Fibroblast of skin of left biceps (primary cell): Measurements from ENCODE around the gene MCF2L2.
"Not testable (repeated sequence)": the region's sequence is repeated elsewhere in the genome, so short reads cannot be mapped to it uniquely, and the experiment has no call there.

Experiments used
- DNase-seq, 2 experiments: peaks; one replicate each; pipeline ENCODE4 v3.0.0-alpha.2; 2013; ENCODE audit warnings: low read depth in 2 of 2

MCF2L2 gene

DNA sequence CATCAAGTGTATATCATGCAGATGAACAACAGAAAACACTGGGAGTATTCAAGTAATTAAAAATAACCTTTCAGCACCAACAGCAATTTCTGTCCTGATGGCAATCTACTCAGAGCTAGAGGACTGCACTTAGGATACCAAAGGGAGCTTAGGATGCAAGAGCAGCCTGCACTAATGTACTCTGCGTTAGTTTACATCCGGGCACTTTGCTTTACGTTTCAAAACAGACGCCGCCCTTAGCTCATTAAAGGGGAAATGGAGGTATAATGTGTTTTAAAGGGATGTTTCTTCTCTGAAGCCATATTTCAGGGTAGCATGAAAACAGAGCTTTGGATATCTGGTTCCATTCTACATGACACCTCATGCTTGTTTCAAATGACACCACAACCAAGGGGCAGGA lies 189.4 kb downstream of the MCF2L2 start:
- no peak for DNase-seq

GRCh38 chr3:183233966-183234365 lies 194.5 kb downstream of the MCF2L2 start:
- DNase-seq, result no peak

GRCh38 chr3:183230826-183231225 lies 197.6 kb downstream of the MCF2L2 start:
- DNase-seq, result no peak

- not testable (repeated sequence) for DNase-seq
Observed at GRCh38 chr3:183230251-183230650, 198.2 kb downstream of the MCF2L2 start.

DNA sequence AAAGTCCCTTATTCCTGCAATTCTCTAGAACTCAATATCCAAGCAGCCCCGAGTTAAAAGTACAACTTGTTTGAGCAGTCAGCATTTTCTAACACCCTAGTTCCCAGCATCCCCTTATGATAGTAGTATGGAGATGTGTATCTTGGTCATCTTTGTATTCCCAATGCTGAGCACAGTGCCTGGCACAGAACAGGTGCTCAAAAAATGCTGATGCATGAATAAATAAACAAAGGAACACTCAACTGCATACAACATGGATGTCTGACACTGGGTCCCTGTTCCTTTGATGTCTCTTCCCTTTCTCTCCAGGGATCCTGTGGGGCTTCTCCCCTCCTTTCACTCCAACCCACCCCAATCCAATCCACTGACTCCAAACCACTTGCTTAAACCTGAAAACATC lies 199.2 kb downstream of the MCF2L2 start:
- DNase-seq, result no peak

DNA sequence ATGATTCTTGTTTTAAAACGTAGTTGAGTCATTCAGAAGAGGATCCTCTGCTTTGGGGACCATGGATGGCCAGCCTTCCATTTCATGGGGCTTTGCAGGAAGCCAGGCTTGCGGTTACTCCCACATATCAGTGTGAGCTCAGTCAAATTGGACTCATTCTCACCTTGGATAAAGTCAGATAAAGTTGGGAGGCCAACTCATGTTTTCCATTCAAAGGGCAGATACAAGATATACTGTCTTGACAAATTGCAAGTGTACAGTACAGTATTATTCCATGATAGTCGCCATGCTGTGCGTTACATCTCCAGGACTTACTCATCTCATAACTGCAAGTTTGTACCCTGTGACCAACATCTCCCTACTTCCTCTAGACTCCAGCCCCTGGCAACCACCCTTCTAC lies 200.8 kb downstream of the MCF2L2 start:
- no peak for DNase-seq

DNA sequence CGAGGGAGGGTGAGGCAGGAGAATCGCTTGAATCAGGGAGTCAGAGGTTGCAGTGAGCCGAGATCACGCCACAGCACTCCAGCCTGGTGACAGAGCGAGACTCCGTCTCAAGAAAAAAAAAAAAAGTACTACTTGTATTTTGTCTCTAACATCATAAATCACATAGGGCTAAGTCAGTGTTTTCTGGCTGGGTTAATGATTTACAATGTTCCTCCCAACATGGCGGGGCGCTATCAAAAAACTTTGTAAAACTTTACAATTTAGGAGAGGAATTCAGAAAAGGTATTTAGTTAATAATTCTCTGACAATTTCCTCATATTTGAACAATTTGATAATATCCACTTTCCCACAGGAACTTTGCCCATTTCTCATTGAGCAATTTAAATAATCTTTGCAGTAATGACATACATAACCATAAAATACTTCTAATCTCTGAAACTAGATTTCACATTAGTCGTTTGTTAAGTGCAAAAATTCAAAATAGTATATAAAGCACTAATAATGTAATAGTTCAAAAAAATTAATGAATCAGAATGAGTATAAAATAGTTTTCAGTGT lies 202.0 kb downstream of the MCF2L2 start:
- no peak for DNase-seq

GRCh38 chr3:183224180-183224970 lies 204.0 kb downstream of the MCF2L2 start:
- DNase-seq, result no peak

DNA sequence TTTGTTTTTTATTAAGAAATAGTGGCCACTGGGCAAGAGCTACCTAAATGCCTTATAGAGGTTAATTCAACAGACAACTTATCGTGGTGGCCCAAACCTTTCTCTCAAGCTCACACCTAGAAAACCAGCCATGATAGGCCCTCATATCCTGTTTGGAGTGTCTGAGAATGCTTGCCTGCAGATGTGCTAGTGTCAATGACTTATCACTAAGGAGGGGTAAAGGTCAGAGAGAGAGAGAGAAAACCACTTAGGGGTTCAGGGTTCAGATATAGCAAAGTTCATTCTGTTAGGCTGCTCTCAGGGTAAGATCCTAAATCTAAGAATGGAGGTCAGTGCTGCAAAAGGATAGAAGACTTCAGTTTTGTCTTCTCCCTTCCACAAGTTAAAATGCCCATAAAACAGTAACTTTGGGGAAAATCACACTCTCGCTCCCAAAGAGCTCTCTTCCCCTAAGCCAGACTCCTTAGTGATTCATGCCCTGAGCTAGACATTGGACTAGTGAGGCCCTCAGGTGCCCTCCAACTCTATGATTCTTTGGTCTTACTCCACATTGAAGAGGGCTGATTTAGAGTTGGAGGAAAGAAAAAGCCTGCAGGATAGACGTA lies 205.7 kb downstream of the MCF2L2 start:
- no peak for DNase-seq

DNA sequence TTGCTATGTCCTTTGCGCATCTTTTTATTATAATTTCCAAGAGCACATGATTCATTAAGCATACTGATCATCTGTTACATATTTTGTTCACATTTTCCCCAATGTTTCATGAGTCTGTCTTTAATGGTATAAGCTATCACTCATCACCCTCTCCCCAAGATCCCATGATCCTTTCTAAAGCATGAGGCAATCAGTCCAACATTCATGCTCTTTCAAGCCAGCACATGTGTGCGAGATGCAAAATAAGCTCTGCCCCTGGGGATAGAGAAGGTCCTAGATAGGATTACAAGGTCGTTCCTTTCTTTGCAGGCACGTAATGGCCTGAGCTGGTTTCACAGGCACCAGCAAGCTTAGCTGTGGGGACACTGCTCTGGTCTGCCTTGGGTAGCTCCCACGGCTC lies 207.6 kb downstream of the MCF2L2 start:
- DNase-seq, result no peak

DNA sequence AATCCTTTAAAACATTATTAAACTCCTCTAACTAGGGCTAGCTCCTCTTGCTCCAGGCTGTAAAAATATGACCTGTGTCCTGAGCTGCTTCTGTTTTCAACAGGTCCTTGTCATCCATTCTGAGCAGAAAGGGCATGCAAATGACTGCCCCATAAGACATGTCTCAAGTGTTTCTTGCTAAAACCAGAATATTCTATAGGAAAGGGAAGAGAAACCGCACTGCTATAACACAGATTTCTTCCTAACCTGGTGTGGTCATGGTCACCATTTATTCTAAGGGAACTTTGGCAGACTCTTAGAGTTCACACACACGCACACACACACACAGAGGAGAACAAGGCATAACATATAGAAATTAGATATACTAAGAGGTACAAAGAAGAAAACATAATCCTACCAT lies 209.6 kb downstream of the MCF2L2 start:
- DNase-seq, result no peak

GRCh38 chr3:183217548-183218332 lies 210.7 kb downstream of the MCF2L2 start:
- no peak for DNase-seq

- no peak for DNase-seq
Observed at GRCh38 chr3:183215591-183216202, 212.7 kb downstream of the MCF2L2 start.

GRCh38 chr3:183214277-183214612 lies 214.2 kb downstream of the MCF2L2 start:
- no peak for DNase-seq

DNA sequence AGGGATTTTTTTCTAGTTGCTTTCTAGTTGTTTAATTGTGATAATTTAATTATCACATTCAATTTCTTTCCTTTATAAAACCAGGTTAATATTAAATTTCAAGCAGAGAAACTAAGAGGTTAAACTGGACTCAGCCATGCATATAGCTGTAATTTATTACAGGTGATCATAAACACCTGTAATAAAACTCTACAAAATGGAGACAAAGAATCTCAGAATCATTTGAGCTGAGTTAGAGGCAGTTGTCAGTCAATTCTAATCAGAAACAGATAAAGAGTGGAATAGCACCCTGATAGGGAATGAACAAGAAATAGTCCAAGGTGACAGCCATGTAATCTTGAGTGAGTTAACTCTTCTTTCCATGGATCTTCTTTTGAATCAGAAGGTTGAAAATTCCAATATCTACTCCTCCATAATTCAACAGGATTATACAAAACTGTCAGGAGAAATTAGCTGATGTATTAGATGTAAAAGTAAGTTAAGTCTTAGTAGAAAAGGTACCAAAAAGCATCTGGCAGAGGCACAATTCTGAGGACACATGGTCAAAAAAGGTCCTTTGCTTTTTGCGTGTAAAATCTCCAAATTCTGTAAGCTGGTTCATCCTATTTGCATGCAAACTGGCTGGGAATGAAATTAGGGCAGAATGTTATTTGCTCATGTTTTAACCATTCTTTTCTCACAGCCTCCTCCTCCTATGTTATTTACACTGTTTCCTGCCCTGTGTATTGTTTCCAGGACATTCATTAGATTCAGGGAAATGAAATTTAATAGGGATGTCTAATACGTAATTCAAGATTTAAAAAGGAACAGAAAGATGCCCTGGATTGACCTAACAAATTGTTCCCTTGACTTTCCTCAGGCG lies 214.8 kb downstream of the MCF2L2 start:
- no peak for DNase-seq

- no peak for DNase-seq
Observed at GRCh38 chr3:183212565-183212964, 215.9 kb downstream of the MCF2L2 start.

- no peak for DNase-seq
Observed at GRCh38 chr3:183212096-183212495, 216.3 kb downstream of the MCF2L2 start.

DNA sequence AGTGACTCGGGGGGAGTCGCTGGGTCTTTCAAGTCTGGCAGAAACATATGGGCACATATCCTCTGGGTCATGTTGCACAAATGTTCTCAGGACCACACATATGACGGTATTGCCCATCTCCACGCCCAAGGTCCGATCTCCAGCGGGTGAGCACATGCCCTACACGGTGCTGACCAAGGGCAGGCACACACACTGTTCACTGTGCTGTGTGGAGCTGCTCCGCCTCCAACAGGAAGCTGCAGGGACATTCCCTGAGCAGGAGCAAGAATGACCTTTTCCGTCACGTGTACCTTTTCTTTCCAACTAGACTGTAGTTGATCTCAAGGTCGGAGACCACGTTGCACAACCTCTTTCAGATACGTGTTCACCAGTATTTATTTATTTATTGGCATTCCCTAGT lies 217.1 kb downstream of the MCF2L2 start:
- DNase-seq, result no peak

DNA sequence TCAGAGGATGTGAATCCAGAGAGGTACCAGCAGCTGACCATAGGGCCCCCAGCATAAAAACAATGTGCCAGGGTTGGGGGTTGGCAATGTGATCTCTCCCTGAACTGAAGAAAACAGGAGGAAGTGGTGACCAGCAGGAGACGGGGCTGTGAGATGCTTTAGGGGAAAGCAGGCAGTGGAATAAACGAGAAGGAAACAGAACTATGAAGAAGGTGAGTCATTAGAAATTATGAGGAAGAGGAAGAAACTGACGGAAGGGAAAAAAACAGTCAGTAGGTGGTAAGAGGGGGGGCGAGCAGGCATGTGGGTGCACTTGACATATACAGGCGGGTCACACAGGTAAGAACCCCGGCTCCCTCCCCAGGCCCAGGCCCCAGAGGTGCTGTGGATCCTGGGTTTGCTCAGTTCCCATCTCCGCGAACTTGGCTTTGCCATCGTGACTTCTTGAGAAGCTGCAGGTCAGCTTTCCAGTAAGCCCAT lies 217.5 kb downstream of the MCF2L2 start:
- DNase-seq, result no peak

DNA sequence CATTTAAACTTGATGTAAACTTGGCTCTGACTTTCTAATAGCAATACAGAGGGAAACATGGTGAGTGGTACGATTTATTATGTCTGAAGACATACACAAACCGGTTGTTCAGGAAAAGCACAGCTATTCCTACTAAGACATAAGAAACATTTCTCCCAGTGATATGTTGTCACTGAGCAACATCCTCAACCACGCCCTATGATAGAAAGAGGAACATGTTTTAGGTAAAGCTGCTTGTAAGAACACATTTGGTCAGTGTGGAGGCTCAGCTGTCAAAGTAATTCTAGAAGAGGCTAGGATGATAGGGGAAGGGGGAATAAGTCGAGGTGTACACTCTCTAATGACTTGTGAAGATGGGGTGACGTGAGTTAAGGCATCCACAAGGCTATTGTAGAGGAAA lies 218.1 kb downstream of the MCF2L2 start:
- no peak for DNase-seq

- DNase-seq, result no peak
Observed at GRCh38 chr3:183208800-183209199, 219.6 kb downstream of the MCF2L2 start.
